ENCODE data around the gene CSMD2.

DNA sequence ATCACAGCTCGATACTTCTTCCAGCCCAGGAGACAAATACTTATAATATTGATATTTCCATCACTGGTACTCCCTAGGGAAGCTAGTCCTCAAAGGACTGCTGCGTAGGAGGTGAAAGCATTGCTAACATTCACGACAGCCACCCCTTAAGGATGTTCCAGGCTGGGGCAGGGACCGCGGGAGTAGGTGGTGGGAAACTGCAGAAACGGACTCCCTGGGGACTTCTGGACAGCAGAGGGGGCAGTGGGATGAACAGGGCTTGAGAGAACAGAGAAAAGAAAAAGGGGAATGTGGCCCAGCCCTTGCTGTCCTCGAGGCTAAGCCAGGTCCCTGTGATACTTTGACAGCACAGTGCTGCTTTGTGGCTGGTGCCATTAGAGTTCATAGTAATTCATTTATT is 193.1 kb downstream of the CSMD2 start:
- TF ChIP-seq, protein P1, sequence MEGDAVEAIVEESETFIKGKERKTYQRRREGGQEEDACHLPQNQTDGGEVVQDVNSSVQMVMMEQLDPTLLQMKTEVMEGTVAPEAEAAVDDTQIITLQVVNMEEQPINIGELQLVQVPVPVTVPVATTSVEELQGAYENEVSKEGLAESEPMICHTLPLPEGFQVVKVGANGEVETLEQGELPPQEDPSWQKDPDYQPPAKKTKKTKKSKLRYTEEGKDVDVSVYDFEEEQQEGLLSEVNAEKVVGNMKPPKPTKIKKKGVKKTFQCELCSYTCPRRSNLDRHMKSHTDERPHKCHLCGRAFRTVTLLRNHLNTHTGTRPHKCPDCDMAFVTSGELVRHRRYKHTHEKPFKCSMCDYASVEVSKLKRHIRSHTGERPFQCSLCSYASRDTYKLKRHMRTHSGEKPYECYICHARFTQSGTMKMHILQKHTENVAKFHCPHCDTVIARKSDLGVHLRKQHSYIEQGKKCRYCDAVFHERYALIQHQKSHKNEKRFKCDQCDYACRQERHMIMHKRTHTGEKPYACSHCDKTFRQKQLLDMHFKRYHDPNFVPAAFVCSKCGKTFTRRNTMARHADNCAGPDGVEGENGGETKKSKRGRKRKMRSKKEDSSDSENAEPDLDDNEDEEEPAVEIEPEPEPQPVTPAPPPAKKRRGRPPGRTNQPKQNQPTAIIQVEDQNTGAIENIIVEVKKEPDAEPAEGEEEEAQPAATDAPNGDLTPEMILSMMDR (conservative IDR thresholded peaks at IDR 0.05; ENCODE audit: low read depth, low read length) = no peak
- TF ChIP-seq EZH2 (IDR thresholded peaks at IDR 0.05; ENCODE audit: borderline replicate concordance, low read depth, low read length, poor library complexity, severe bottlenecking) = no peak
